ENCODE measurements around the gene KLF11. TPM values are rescaled to one million over a fixed set of nuclear protein-coding genes. Genes with fewer than 3 reads are reported as not detected.

The KLF11 gene
- total RNA-seq, 1 experiment from 2014 or later = 10.9 TPM

- Histone ChIP-seq H3K4me1 (replicated peaks; ENCODE audit: insufficient read depth) (peaks cover 10% of the 10 kb centered on the region; the same call in 1 of the 2 replicates), H4K20me1 (ENCODE audit: insufficient read depth) (no peaks in the 10 kb centered on the region), H3K27me3 (ENCODE audit: insufficient read depth, low read depth) (no peaks in the 10 kb centered on the region), H3K36me3 (ENCODE audit: low read depth) (peaks cover 14% of the 10 kb centered on the region; the same call in 1 of the 2 replicates), H3K79me2 (ENCODE audit: low read depth) (no peaks in the 10 kb centered on the region), H2AFZ (no peak overlapping the region), H3K9me2 (ENCODE audit: insufficient read depth) (no peaks in the 10 kb centered on the region), H3K9me3 (ENCODE audit: insufficient read depth, low read depth) (no peaks in the 10 kb centered on the region), H3K4me3 (no peak overlapping the region), H3K4me2 (peak overlapping the region; percentile 81), H3K27ac (no peak overlapping the region), H3F3A (ENCODE audit: insufficient read depth, low read depth) (peaks cover 7% of the 10 kb centered on the region)
- DNase-seq = no peak
- CTCF ChIA-PET = interaction anchor here (1.3 to 1.6 kb wide), 2 partner anchors 10 to 74 kb away, joined by 4 to 6 read pairs; no protein-coding TSS in a partner anchor
- no TSS peak for BruUV-seq (replicated peaks)
- intact Hi-C loops (cut with micrococcal nuclease; ENCODE audit: unreplicated experiment) = loop anchor here (10.0 kb wide), 1 partner anchor 424 kb away; the partner anchor contains the start of gene YWHAQ
- POLR2A ChIA-PET (ENCODE audit: unreplicated experiment) = interaction anchor here (0.6 kb wide), 1 partner anchor 135 kb away, joined by 5 read pairs; no protein-coding TSS in a partner anchor
- no peak for TF ChIP-seq EZH2 (IDR thresholded peaks at IDR 0.05; ENCODE audit: low read depth)
- no peak for TF ChIP-seq CTCF (conservative IDR thresholded peaks at IDR 0.05)
These were observed 15.1 kb downstream of the KLF11 start for GRCh38 chr2:10058251-10059015.

GRCh38 chr2:10059016-10059351 is 15.6 kb downstream of the KLF11 start:
- Histone ChIP-seq H3K4me1 (replicated peaks; ENCODE audit: insufficient read depth) (peaks cover 10% of the 10 kb centered on the region; the same call in 1 of the 2 replicates), H3K79me2 (ENCODE audit: low read depth) (no peaks in the 10 kb centered on the region), H3K27ac (no peak overlapping the region), H3K4me3 (no peak overlapping the region), H4K20me1 (ENCODE audit: insufficient read depth) (no peaks in the 10 kb centered on the region), H3K36me3 (ENCODE audit: low read depth) (peaks cover 12% of the 10 kb centered on the region; the same call in 1 of the 2 replicates), H3K4me2 (no peak overlapping the region), H3K9me2 (ENCODE audit: insufficient read depth) (no peaks in the 10 kb centered on the region), H3F3A (ENCODE audit: insufficient read depth, low read depth) (peaks cover 7% of the 10 kb centered on the region), H2AFZ (no peak overlapping the region), H3K9me3 (ENCODE audit: insufficient read depth, low read depth) (no peaks in the 10 kb centered on the region), H3K27me3 (ENCODE audit: insufficient read depth, low read depth) (no peaks in the 10 kb centered on the region)
- no TSS peak for BruUV-seq (replicated peaks)
- ChIA-PET CTCF (no interaction called here), POLR2A (ENCODE audit: unreplicated experiment) (no interaction called here)
- DNase-seq = no peak
- TF ChIP-seq CTCF (conservative IDR thresholded peaks at IDR 0.05) = no peak
- intact Hi-C loops (cut with micrococcal nuclease; ENCODE audit: unreplicated experiment) = loop anchor here (10.0 kb wide), 1 partner anchor 424 kb away; the partner anchor contains the start of gene YWHAQ

- DNase-seq = no peak
- intact Hi-C loops (cut with micrococcal nuclease; ENCODE audit: unreplicated experiment) = loop anchor here (10.0 kb wide), 1 partner anchor 425 kb away; the partner anchor contains the start of gene YWHAQ
- Histone ChIP-seq H4K20me1 (ENCODE audit: insufficient read depth) (no peaks in the 10 kb centered on the region), H3K4me3 (no peak overlapping the region), H3K9me3 (ENCODE audit: insufficient read depth, low read depth) (no peaks in the 10 kb centered on the region), H3K79me2 (ENCODE audit: low read depth) (no peaks in the 10 kb centered on the region), H3K4me1 (replicated peaks; ENCODE audit: insufficient read depth) (peaks cover 10% of the 10 kb centered on the region; the same call in 1 of the 2 replicates), H3F3A (ENCODE audit: insufficient read depth, low read depth) (peaks cover 7% of the 10 kb centered on the region), H2AFZ (no peak overlapping the region), H3K36me3 (ENCODE audit: low read depth) (0 out of 2 replicates have a peak, but pooled peaks cover 6% of the 10 kb centered on the region), H3K27ac (no peak overlapping the region), H3K9me2 (ENCODE audit: insufficient read depth) (no peaks in the 10 kb centered on the region), H3K4me2 (no peak overlapping the region), H3K27me3 (ENCODE audit: insufficient read depth, low read depth) (no peaks in the 10 kb centered on the region)
- CTCF ChIA-PET = no interaction called here
- TF ChIP-seq CTCF (conservative IDR thresholded peaks at IDR 0.05) (no peak), EZH2 (IDR thresholded peaks at IDR 0.05; ENCODE audit: low read depth) (no peak)
- POLR2A ChIA-PET (ENCODE audit: unreplicated experiment) = no interaction called here
- BruUV-seq (replicated peaks) = no TSS peak
These were observed 16.4 kb downstream of the KLF11 start for GRCh38 chr2:10059552-10060335.

Data from PC-9 (cell line).